GM18505 (cell line): ENCODE results near the gene SPRR1B.

ENCODE experiments used
- ATAC-seq: cut with Tn5 transposase; IDR thresholded peaks from one replicate; pipeline ENCODE4 v1.9.1; 2021; ENCODE audit not compliant: unreplicated experiment
- POLR2A ChIP-seq: IDR thresholded peaks from 4 replicates; pipeline ENCODE4 v1.6.1; 2011; ENCODE audit warnings: borderline replicate concordance; ENCODE audit not compliant: insufficient read depth, insufficient read length; ENCODE audit errors: extremely low read depth

The SPRR1B gene

GRCh38 chr1:153070243-153070642, 39.2 kb downstream of the SPRR1B start:
- ATAC-seq, result no peak
- TF ChIP-seq POLR2A, result no peak

GRCh38 chr1:153071511-153071910, 40.5 kb downstream of the SPRR1B start, which contains the start of gene SPRR2B:
Gene SPRR2B, minus strand, starts transcription at chr1:153071611. Its CDS starts 772 bp downstream, at chr1:153070839.
- ATAC-seq, result no peak
- TF ChIP-seq POLR2A, result no peak

- no peak for ATAC-seq
- TF ChIP-seq POLR2A, result no peak
These were observed 42.1 kb downstream of the SPRR1B start for GRCh38 chr1:153072806-153073726.

GRCh38 chr1:153081736-153082135, 50.7 kb downstream of the SPRR1B start:
- no peak for TF ChIP-seq POLR2A
- no peak for ATAC-seq
